HL-60 (cell line): ENCODE data around the gene BICD2.
"Not testable (repeated sequence)": the region's sequence is repeated elsewhere in the genome, so short reads cannot be mapped to it uniquely, and the experiment has no call there.

Source experiments
- DNase-seq, 2 experiments: peaks; one replicate each; pipeline ENCODE4 v3.0.0-alpha.2; 2010 to 2020; ENCODE audit warnings: low read depth in 1 of 2, low spot score in 1 of 2
- H3K27ac ChIP-seq: fragments of 250-450 bp; sonication (Bioruptor Pico); replicated peaks from 2 replicates; pipeline ENCODE4 v1.5.1; 2020; ENCODE audit warnings: mild to moderate bottlenecking, moderate library complexity
- H3K27me3 ChIP-seq: fragments of 250-450 bp; sonication (Bioruptor Pico); 2 replicates; pipeline ENCODE4 v1.5.1; 2021; ENCODE audit warnings: mild to moderate bottlenecking, moderate library complexity; ENCODE audit not compliant: insufficient read depth, poor library complexity, severe bottlenecking
- H3K4me3 ChIP-seq: replicated peaks from 2 replicates; pipeline ENCODE4 v1.5.1; 2011; ENCODE audit warnings: mild to moderate bottlenecking, control low read depth, low read length; ENCODE audit not compliant: insufficient read depth
- GABPA ChIP-seq: IDR thresholded peaks from 2 replicates; pipeline ENCODE4 v1.6.1; 2012; ENCODE audit warnings: low read depth
- POLR2AphosphoS5 ChIP-seq: IDR thresholded peaks from 2 replicates; pipeline ENCODE4 v1.6.1; 2012; ENCODE audit warnings: low read depth
- SPI1 ChIP-seq: IDR thresholded peaks from 2 replicates; pipeline ENCODE4 v1.6.1; 2012; ENCODE audit warnings: low read depth, mild to moderate bottlenecking, borderline replicate concordance
- TF ChIP-seq, protein P1 (sequence below): IDR thresholded peaks from 2 replicates; pipeline ENCODE4 v1.6.1; 2012; ENCODE audit warnings: low read depth; ENCODE audit not compliant: insufficient replicate concordance
- TF ChIP-seq, protein P2 (sequence below): IDR thresholded peaks from one replicate; pipeline ENCODE4 v1.5.1; 2011; ENCODE audit warnings: low read length, control low read depth, inconsistent platforms; ENCODE audit not compliant: insufficient read depth

The BICD2 gene

DNA sequence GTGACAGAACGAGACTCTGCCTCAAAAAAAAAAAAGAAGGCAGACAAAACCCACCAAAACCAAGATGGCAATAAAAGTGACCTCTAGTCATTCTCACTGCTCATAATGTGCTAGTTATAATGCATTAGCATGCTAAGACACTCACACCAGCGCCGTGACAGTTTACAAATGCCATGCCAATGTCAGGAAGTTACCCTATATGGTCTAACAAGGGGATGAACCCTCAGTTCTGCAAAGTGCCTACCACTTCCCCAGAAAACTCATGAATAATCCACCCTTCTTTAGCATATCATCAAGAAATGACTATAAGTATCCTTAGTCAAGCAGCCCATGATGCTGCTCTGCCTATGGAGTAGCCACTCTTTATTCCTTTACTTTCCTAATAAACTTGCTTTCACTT is 4.7 kb upstream of the BICD2 start:
- Histone ChIP-seq H3K27me3 (no peaks in the 10 kb centered on the region), H3K4me3 (no peak overlapping the region), H3K27ac (no peak overlapping the region)
- no peak for DNase-seq
- TF ChIP-seq GABPA (no peak), SPI1 (no peak), POLR2AphosphoS5 (no peak)
- TF ChIP-seq, protein P1, sequence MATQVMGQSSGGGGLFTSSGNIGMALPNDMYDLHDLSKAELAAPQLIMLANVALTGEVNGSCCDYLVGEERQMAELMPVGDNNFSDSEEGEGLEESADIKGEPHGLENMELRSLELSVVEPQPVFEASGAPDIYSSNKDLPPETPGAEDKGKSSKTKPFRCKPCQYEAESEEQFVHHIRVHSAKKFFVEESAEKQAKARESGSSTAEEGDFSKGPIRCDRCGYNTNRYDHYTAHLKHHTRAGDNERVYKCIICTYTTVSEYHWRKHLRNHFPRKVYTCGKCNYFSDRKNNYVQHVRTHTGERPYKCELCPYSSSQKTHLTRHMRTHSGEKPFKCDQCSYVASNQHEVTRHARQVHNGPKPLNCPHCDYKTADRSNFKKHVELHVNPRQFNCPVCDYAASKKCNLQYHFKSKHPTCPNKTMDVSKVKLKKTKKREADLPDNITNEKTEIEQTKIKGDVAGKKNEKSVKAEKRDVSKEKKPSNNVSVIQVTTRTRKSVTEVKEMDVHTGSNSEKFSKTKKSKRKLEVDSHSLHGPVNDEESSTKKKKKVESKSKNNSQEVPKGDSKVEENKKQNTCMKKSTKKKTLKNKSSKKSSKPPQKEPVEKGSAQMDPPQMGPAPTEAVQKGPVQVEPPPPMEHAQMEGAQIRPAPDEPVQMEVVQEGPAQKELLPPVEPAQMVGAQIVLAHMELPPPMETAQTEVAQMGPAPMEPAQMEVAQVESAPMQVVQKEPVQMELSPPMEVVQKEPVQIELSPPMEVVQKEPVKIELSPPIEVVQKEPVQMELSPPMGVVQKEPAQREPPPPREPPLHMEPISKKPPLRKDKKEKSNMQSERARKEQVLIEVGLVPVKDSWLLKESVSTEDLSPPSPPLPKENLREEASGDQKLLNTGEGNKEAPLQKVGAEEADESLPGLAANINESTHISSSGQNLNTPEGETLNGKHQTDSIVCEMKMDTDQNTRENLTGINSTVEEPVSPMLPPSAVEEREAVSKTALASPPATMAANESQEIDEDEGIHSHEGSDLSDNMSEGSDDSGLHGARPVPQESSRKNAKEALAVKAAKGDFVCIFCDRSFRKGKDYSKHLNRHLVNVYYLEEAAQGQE: no peak
- TF ChIP-seq, protein P2, sequence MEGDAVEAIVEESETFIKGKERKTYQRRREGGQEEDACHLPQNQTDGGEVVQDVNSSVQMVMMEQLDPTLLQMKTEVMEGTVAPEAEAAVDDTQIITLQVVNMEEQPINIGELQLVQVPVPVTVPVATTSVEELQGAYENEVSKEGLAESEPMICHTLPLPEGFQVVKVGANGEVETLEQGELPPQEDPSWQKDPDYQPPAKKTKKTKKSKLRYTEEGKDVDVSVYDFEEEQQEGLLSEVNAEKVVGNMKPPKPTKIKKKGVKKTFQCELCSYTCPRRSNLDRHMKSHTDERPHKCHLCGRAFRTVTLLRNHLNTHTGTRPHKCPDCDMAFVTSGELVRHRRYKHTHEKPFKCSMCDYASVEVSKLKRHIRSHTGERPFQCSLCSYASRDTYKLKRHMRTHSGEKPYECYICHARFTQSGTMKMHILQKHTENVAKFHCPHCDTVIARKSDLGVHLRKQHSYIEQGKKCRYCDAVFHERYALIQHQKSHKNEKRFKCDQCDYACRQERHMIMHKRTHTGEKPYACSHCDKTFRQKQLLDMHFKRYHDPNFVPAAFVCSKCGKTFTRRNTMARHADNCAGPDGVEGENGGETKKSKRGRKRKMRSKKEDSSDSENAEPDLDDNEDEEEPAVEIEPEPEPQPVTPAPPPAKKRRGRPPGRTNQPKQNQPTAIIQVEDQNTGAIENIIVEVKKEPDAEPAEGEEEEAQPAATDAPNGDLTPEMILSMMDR: no peak

DNA sequence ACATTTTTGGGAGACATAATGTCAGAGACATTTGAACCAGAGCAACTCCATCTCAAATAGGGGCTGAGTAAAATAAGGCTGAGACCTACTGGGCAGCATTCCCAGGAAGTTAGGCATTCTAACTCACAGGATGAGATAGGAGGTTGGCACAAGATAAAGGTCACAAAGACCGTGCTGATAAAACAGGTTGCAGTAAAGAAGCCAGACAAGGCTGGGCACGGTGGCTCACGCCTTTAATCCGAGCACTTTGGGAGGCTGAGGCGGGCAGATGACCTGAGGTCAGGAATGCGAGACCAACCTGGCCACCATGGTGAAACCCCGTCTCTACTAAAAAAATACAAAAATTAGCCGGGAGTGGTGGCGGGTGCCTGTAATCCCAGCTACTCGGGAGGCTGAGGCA is 4.2 kb upstream of the BICD2 start:
- H3K4me3 ChIP-seq, H3K27ac ChIP-seq, DNase-seq, H3K27me3 ChIP-seq: not testable (repeated sequence)

DNA sequence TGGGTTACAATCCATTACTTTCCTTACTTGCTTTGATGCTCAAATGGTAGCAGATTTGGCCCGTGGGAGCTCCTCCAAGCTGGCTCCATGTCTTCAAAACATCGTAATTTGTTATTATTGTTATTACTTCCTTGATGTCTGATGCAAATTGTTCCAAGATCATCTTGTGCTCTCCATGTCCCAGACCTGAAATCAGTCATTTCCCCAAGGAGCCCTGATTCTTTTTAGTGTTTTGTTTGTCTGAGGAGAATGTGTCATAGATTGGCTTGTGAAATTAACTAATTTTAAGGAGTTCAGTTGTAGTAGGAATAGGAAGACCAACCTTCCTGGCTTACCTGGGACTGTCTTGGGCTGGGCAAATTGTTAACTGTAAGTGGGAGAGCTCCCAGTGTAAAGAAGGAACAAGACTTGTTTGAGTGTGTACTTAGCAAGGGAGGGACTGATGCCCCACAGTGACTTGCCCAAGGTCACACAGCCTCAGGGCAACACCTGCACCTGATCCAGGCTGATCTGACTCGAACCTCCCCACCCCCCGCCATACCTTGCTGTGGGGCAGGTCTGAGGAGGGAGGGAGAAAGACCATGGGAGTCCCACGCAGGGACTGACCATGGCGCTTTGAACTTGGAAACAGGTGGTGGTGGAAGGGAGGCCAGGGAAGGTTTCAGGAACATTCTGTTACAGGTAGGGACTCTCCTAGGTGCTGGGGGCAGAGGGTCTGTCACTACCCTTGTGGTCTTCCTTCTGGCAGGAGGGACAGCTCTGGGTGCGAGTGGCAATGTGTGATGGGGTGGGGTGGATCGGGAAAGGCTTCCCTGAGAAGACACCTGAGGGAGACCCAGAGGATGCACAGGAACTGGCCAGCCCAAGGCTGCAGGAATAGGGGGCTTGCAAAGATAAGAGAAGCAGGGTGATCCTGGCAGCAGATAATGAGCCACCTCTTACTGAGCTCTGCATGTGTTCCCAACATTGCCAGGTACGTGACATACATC is 2.7 kb upstream of the BICD2 start:
- Histone ChIP-seq H3K4me3 (no peak overlapping the region), H3K27me3 (no peaks in the 10 kb centered on the region), H3K27ac (no peak overlapping the region)
- DNase-seq: no peak
- TF ChIP-seq, protein P1: no peak
- TF ChIP-seq SPI1: no peak
- TF ChIP-seq GABPA: no peak
- no peak for TF ChIP-seq POLR2AphosphoS5
- TF ChIP-seq, protein P2: no peak

DNA sequence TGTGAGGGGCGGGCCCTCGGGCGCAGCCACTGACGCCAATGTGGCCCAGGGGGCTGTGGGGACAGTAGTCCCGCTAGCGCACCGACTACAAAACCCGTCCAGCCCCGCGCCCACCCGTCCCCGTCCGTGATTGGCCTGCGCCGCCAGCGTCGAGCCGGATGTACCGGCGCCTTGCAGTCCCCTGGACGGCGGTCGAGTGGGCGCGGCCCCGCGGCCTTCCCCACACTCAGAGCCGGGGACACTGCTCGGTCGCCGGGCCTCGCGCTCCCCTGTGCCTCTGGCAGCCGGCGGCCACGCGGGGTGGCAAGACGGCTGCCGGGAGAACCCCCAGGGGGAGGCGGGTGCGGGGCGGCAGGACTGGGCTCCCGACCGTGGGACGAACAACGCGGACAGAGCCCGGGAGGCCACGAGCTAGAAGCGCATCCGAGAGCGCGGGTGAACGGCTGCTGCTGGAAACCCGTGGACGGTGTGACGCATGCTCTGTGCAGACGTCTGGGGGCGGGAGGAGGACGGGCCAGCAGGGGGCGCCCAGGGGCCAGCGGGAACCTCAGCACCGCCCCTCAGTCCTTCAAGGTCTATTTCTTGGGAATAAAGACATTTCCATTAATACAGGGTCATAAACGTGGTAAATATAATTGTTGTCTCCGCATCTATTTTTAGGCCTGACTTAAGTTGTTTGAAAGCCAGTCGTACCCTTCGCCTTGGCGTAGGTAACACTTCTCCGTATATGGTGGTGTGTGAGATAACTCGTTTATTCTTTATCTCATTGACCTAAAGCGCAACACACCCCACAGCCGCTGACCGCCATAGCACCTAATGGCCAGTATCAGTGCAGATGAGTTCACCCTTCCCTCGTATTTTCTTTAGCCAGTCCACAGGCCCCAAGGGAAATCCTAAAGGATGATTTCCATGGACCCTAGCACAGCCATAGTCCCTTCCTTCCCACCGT is 629 bp upstream of the BICD2 start:
- H3K27ac ChIP-seq: peak overlapping the region; percentile 99
- H3K4me3 ChIP-seq: peak overlapping the region; percentile 68
- no peaks in the 10 kb centered on the region for H3K27me3 ChIP-seq
- TF ChIP-seq POLR2AphosphoS5: peak; percentile 76; the same call in 1 of the 2 replicates
- no peak for TF ChIP-seq SPI1
- TF ChIP-seq, protein P1: no peak
- TF ChIP-seq GABPA: peak; percentile 72
- TF ChIP-seq, protein P2: peak; percentile 82
- DNase-seq: peak; percentile 92 to 98
